Neural cell (in vitro differentiated cells): Measurements from ENCODE around the gene VAMP8. TPM values are rescaled to one million over a fixed set of nuclear protein-coding genes. Genes with fewer than 3 reads are reported as not detected.

Experiments
- H2AFZ ChIP-seq: fragments of 200-600, 300-800 bp; sonication (generic), shearing (Covaris generic); 2 replicates; pipeline ENCODE4 v1.6.0; 2014; ENCODE audit warnings: low read depth, mild to moderate bottlenecking, antibody characterized with exemption, low read length, moderate library complexity
- H3F3A ChIP-seq: fragments of 200-600 bp; shearing (Covaris generic); 2 replicates; pipeline ENCODE4 v1.6.1; 2016; ENCODE audit warnings: mild to moderate bottlenecking, moderate library complexity, mixed read lengths, antibody characterized with exemption, low read length; ENCODE audit not compliant: insufficient read depth, poor library complexity, severe bottlenecking
- H3K27ac ChIP-seq: fragments of 200-600, 300-800 bp; sonication (generic), shearing (Covaris generic); 2 replicates; pipeline ENCODE4 v1.5.1; 2014; ENCODE audit warnings: mild to moderate bottlenecking, low read length, moderate library complexity
- H3K27me3 ChIP-seq: fragments of 300-800, 200-600 bp; sonication (generic), shearing (Covaris generic); 2 replicates; pipeline ENCODE4 v1.6.0; 2014; ENCODE audit warnings: mild to moderate bottlenecking, low read depth, low read length, moderate library complexity; ENCODE audit not compliant: insufficient read depth
- H3K36me3 ChIP-seq: fragments of 300-800, 200-600 bp; sonication (generic), shearing (Covaris generic); 2 replicates; pipeline ENCODE4 v1.5.1; 2014; ENCODE audit warnings: mild to moderate bottlenecking, antibody characterized with exemption, low read length, moderate library complexity; ENCODE audit not compliant: insufficient read depth
- H3K4me2 ChIP-seq: fragments of 300-800, 200-600 bp; sonication (generic), shearing (Covaris generic); 2 replicates; pipeline ENCODE4 v1.6.0; 2014; ENCODE audit warnings: mild to moderate bottlenecking, low read length
- H3K4me3 ChIP-seq: fragments of 300-800, 200-600 bp; sonication (generic), shearing (Covaris generic); 2 replicates; pipeline ENCODE4 v1.5.1; 2014; ENCODE audit warnings: mild to moderate bottlenecking, low read length, moderate library complexity
- H3K79me2 ChIP-seq: fragments of 200-600 bp; shearing (Covaris generic); replicated peaks from 2 replicates; pipeline ENCODE4 v1.6.0; 2014; ENCODE audit warnings: mild to moderate bottlenecking, low read length, moderate library complexity; ENCODE audit not compliant: insufficient read depth
- H3K9ac ChIP-seq: fragments of 300-800, 200-600 bp; sonication (generic), shearing (Covaris generic); 2 replicates; pipeline ENCODE4 v1.6.1; 2016; ENCODE audit warnings: mild to moderate bottlenecking, low read length, mixed read lengths
- H3K9me2 ChIP-seq: fragments of 200-600 bp; shearing (Covaris generic); 2 replicates; pipeline ENCODE4 v1.6.1; 2016; ENCODE audit warnings: mild to moderate bottlenecking, low read length, mixed read lengths; ENCODE audit not compliant: insufficient read depth
- H3K9me3 ChIP-seq: fragments of 200-600, 300-800 bp; sonication (generic), shearing (Covaris generic); 2 replicates; pipeline ENCODE4 v1.6.1; 2016; ENCODE audit warnings: mild to moderate bottlenecking, mixed run types, low read length, moderate library complexity, mixed read lengths
- H4K20me1 ChIP-seq: fragments of 200-600 bp; shearing (Covaris generic); 2 replicates; pipeline ENCODE4 v1.6.1; 2016; ENCODE audit warnings: mild to moderate bottlenecking, mixed run types; ENCODE audit not compliant: insufficient read depth
- CTCF ChIP-seq: fragments of 450-650 bp; IDR thresholded peaks from 2 replicates; pipeline ENCODE4 v1.5.1; 2014; ENCODE audit warnings: antibody characterized with exemption, mild to moderate bottlenecking, moderate library complexity; ENCODE audit not compliant: poor library complexity, severe bottlenecking
- EP300 ChIP-seq: fragments of 450-650 bp; conservative IDR thresholded peaks from 2 replicates; pipeline ENCODE4 v1.6.1; 2014; ENCODE audit warnings: antibody characterized with exemption, mild to moderate bottlenecking, moderate library complexity; ENCODE audit not compliant: poor library complexity, severe bottlenecking
- EZH2 ChIP-seq: fragments of 200-600, 300-800 bp; shearing (Covaris generic), sonication (generic); IDR thresholded peaks from 2 replicates; pipeline ENCODE4 v1.6.1; 2014; ENCODE audit warnings: antibody characterized with exemption, low read length, borderline replicate concordance, mild to moderate bottlenecking; ENCODE audit not compliant: insufficient read depth, poor library complexity, severe bottlenecking
- MXI1 ChIP-seq: fragments of 450-650 bp; conservative IDR thresholded peaks from 2 replicates; pipeline ENCODE4 v1.6.1; 2014; ENCODE audit warnings: antibody characterized with exemption, mild to moderate bottlenecking; ENCODE audit not compliant: poor library complexity, severe bottlenecking
- POLR2AphosphoS5 ChIP-seq: IDR thresholded peaks from 2 replicates; pipeline ENCODE4 v1.6.1; 2012
- RAD21 ChIP-seq: fragments of 450-650 bp; conservative IDR thresholded peaks from 2 replicates; pipeline ENCODE4 v1.6.1; 2014; ENCODE audit warnings: antibody characterized with exemption, mild to moderate bottlenecking, moderate library complexity
- REST ChIP-seq: IDR thresholded peaks from 2 replicates; pipeline ENCODE4 v1.6.1; 2012; ENCODE audit warnings: borderline replicate concordance
- TAF1 ChIP-seq: IDR thresholded peaks from 2 replicates; pipeline ENCODE4 v1.6.1; 2012; ENCODE audit warnings: low read depth
- polyA minus RNA-seq: library from RNA; depleted of rRNA, polyadenylated mRNA; stranded (reverse); fragments of >200 nt; gene quantifications from 2 replicates; pipeline ENCODE4 v1.2.3, GENCODE V29; 2014
- polyA plus RNA-seq: library from polyadenylated mRNA; depleted of rRNA; stranded (reverse); fragments of >200 nt; gene quantifications from 2 replicates; pipeline ENCODE4 v1.2.3, GENCODE V29; 2014

VAMP8 gene
- not detected in 2 replicates for polyA plus RNA-seq
- not detected in 2 replicates for polyA minus RNA-seq

GRCh38 chr2:85577386-85578242 is at the start of gene VAMP8:
VAMP8 (plus strand) TSS chr2:85577586; CDS start chr2:85577647, 61 bp downstream.
- Histone ChIP-seq H4K20me1 (no peaks in the 10 kb centered on the region), H3K9ac (no peak within 1 kb of the TSS), H3K27me3 (peaks cover 10% of the 10 kb centered on the region), H3K79me2 (no peaks in the 10 kb centered on the region), H3K27ac (no peak within 1 kb of the TSS), H3K4me3 (no peak within 1 kb of the TSS), H3F3A (no peaks in the 10 kb centered on the region), H3K9me3 (no peaks in the 10 kb centered on the region), H3K9me2 (no peaks in the 10 kb centered on the region), H3K4me2 (no peak within 1 kb of the TSS), H3K36me3 (no peaks in the 10 kb centered on the region), H2AFZ (no peak within 1 kb of the TSS)
- TF ChIP-seq MXI1 (no peak), RAD21 (no peak), POLR2AphosphoS5 (no peak), EZH2 (no peak), REST (no peak), EP300 (no peak), TAF1 (no peak), CTCF (no peak)

- Histone ChIP-seq H3K4me2 (no peak overlapping the region), H3K9me3 (no peaks in the 10 kb centered on the region), H3K36me3 (no peaks in the 10 kb centered on the region), H3K79me2 (no peaks in the 10 kb centered on the region), H3K9me2 (no peaks in the 10 kb centered on the region), H3K9ac (no peak overlapping the region), H4K20me1 (no peaks in the 10 kb centered on the region), H3K4me3 (no peak overlapping the region), H3K27ac (no peak overlapping the region), H2AFZ (no peak overlapping the region), H3F3A (no peaks in the 10 kb centered on the region), H3K27me3 (no peaks in the 10 kb centered on the region)
- no peak for TF ChIP-seq CTCF
- no peak for TF ChIP-seq TAF1
- TF ChIP-seq RAD21: no peak
- TF ChIP-seq MXI1: no peak
- TF ChIP-seq REST: no peak
- no peak for TF ChIP-seq POLR2AphosphoS5
- no peak for TF ChIP-seq EP300
- no peak for TF ChIP-seq EZH2
Observed at GRCh38 chr2:85527787-85528186, 49.6 kb upstream of the VAMP8 start.
